HG03571 (cell line): ENCODE measurements around the gene CDC42BPA.
"Not testable (repeated sequence)": the region's sequence is repeated elsewhere in the genome, so short reads cannot be mapped to it uniquely, and the experiment has no call there.

Experiments used
- ATAC-seq: cut with Tn5 transposase; IDR thresholded peaks from one replicate; pipeline ENCODE4 v1.9.1; 2021; ENCODE audit not compliant: unreplicated experiment

CDC42BPA gene

DNA sequence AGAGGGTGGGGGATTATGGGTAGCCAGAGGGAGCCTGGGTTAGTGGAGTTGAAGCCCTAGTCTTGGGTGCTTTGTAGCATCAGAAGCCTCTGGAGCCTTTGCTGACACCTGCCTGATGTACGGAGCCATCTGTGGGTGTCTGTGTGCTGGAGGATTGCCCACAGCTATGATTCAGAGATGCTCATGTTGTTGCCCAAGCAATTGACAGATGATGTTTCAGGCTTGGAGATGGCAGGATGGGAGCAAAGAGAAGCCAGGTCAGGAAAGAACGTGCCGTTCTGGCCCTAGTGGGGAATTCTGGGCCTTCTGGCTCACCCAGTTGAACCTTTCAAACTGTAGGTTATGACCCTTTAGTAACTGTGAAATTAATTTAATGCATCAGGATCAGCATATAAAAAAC lies 350.6 kb downstream of the CDC42BPA start:
- ATAC-seq: no peak

DNA sequence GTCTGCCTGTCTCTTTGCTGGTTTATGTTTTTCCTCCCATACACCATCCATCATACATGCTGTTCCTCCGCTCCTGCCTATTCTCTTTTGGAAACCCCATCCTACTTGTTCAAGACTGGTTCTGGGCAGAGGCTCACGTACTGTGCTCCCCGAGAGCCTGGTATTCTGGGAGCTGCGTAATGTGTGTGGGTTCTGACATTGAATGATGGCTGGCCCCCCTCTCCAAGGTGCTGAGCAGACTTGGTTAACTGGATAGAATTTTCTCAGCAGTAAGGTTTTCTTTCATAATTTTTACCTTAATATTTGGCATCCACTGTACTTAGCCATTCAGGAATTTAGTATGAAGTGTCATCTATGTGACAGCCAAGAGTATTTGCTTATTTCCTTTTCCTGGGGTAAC lies 351.6 kb downstream of the CDC42BPA start:
- ATAC-seq: no peak

GRCh38 chr1:226965581-226966440 lies 352.5 kb downstream of the CDC42BPA start:
- ATAC-seq: no peak

DNA sequence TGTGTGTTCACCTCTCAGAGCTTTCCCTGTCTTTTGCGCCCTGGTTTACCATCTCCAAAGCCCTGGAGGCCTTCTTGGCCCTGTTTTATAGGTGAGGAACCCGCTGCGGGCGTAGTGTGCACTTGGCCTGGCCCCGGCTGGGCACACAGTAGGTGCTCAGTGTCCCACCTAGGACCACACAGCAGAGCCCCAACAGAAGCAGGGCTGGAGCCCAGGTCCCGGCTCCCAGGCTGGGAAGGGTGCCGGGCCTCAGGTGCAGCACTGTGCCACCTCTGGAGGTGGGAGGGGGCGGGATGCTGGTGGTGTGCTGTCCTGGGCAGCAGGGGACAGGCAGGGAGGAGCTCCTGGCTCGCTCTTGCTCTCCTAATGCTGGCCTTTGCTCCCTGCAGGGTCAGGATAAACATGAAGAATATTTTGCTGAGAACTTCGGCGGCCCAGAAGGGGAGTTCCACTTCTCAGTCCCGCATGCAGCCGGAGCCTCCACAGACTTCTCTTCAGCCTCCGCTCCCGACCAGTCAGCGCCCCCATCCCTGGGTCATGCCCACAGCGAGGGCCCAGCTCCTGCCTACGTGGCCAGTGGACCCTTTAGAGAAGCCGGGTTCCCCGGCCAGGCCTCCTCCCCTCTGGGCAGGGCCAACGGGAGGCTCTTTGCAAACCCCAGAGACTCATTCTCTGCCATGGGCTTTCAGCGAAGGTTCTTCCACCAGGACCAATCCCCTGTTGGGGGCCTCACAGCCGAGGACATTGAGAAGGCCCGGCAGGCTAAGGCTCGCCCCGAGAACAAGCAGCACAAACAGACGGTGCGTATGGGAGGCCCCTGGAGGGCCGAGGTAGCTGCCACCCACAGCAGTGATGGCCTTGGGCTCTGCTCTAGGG lies 353.4 kb downstream of the CDC42BPA start:
- ATAC-seq: no peak

DNA sequence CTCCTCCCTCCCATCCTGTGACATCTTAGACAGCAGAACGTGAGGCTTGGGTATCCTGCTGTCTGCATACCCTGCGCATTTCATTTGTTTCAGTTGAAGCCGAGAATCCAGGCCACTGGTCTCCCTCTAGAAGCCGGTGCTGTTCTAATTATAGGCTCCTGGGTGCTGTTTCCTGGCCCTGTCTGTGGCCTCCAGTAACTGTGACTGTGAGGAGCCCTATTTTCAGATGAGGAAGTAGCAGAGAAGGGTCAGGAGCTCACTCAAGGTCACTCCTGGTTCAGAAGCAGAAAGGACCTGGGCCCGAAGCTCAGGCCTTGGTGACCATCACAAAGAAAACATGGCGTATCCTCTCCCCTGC lies 354.2 kb downstream of the CDC42BPA start:
- ATAC-seq: no peak

DNA sequence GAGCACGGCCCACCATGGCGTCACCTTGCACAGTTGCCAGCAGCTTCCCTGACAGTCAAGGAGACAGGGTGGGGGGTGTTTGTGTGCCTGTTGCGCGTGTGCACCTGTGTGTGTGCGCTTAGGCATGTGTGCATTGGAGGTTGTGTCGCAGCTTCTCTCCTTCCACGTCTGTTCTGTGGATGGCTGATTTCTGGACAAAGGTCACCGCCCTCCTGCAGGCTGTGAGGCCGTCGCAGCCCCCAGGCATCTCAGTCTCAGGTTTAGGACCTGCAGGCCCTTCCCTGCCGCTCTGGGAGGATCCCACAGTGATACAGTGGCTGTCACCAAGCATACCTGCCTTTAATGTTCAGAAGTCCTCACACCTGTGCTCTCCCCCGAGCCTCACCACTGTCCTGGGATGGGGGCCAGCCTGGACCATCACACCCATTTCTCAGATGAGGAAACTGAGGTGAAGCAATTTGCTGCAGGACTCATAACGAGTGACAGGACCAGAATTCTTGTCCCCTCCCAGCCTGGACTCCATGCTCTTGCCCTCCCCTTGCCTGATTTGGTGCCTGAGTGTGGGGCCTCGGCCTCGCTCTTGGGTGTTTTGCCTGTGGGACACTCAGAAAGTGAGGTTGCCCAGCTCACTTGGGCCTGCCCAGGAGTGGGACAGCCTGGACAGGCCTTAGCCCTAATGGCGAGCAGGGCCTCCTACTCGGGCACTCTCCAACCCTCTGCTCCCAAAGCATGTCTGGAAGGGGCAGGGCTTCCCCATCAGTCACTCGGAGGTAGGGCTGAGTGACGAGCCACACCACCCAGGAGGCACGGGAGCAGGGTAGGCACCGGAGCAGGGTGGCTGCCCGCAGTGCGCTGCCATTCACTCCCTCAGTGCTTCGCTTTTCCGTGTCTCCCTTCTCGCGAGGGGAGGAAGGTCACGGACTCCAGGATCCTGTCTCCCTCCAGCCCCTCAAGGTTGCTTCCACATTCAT lies 355.6 kb downstream of the CDC42BPA start:
- no peak for ATAC-seq

DNA sequence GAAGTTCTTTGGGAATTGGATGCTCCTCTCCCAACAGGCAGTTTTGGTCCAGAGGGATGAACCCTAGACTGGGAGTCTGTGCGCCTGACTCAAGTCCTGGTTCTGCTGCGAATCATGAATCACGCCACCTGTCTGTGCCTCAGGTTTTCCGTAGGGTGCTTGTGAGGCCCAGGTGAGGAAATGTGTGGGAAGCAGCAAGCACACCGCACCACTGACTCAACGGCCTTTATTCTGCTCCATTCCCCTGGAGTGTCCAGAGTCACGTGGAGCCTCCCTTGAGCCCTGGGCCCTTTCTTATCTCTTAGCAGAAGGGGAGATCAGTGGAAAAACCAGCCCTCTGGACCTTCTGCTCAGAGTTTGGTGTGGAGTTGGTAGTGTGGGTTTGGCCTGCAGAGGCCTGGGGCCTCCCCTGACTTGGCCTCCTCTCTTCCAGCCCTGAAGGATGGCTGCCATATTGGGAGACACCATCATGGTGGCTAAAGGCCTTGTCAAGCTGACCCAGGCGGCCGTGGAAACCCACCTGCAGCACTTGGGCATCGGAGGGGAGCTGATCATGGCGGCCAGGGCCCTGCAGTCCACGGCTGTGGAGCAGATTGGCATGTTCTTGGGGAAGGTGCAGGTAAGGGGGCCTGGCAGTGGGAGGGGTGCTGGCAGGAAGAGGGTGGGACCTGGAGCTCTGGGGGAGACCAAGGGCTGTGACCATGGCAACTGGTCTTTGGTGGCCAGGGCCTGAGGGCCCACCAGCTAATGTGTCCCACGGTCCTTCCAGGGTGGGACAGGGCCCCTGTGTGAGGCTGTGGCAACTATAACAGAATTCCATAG lies 357.1 kb downstream of the CDC42BPA start:
- ATAC-seq: no peak

- no peak for ATAC-seq
Observed at GRCh38 chr1:226960256-226960655, 358.0 kb downstream of the CDC42BPA start.

DNA sequence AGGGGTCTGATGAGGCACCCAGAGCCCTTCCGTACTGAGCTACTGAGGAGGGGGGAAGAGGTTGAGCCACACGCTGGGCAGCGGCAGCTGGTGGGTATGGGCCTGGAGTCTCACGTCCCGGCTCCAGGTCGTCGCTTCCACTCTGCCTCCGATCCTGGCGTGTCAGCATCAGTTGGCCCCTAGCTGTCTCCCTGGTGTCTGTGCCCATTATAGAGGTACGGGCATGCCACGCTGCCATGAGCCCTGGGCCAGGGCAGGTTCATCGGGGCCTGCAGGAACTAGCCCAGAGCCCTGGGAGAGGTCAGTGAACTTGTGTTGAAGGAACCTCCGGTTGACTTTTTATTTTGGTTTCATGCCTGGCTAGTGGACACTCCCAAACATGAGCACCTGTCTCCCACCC lies 360.0 kb downstream of the CDC42BPA start:
- no peak for ATAC-seq

DNA sequence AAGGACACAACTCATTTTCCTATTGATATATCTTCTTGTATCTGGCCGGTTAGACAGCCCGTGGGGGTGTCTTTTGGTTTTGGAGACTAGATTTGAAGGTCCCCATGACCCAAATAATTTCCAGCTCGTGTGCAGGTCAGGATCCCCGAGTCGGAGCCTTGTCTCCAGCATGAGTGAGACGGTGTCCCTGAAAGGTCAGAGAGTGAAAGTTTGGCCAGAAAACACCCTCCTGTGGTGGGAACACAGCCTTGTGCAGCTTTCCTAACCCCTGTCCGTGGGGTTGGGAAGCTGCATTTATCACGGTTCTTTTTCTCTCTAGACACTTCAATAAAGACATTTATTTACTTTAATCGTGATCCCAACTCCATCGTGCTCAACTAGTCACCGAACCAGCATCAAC lies 360.6 kb downstream of the CDC42BPA start:
- no peak for ATAC-seq

GRCh38 chr1:226956942-226957713 lies 361.2 kb downstream of the CDC42BPA start:
- ATAC-seq: no peak

GRCh38 chr1:226955857-226956256 lies 362.4 kb downstream of the CDC42BPA start:
- ATAC-seq: not testable (repeated sequence)

GRCh38 chr1:226954777-226955176 lies 363.5 kb downstream of the CDC42BPA start:
- no peak for ATAC-seq

- ATAC-seq: no peak
Observed at GRCh38 chr1:226954337-226954736, 364.0 kb downstream of the CDC42BPA start.

DNA sequence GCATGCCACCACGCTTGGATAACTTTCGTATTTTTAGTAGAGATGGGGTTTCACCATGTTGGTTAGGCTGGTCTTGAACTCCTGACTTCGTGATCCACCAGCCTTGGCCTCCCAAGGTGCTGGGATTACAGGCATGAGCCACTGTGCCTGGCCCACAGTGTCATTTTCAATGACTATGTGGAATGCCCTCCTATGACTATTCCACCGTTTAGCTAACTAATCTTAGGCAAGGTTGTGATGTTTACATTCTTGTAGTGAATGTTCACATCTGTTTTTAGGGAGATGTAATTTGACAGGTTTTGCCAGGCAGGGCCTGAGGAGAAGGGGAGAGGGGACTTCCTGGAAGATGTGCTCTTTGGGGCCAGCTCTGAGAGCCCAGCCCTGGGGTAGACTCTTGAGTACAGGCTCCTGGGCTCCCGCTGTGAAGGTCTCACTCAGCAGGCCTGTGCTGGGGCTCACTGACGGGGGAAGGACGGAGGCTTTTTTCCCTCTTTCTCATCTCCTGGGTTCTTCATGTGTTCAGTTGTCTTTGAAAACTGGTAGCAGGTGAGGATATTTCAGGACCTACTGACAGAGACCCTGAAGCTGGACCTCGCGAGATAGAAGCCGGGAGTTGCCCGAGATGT lies 365.0 kb downstream of the CDC42BPA start:
- no peak for ATAC-seq

DNA sequence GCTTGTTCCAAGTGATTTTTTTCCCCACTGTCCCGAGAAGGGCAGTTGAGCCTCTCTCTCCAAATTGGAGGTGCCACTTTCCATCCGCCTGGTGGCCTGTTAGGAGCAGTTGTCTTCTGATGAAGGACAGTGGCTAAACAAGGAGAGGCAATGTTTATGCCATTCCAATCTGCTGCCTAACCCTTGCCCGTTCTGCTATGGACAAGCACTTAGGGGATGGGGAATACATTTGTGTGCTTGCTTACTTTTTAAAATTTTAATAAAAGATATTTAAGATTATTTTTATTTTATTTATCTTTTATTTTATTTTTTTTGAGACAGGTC lies 366.2 kb downstream of the CDC42BPA start:
- ATAC-seq: no peak

DNA sequence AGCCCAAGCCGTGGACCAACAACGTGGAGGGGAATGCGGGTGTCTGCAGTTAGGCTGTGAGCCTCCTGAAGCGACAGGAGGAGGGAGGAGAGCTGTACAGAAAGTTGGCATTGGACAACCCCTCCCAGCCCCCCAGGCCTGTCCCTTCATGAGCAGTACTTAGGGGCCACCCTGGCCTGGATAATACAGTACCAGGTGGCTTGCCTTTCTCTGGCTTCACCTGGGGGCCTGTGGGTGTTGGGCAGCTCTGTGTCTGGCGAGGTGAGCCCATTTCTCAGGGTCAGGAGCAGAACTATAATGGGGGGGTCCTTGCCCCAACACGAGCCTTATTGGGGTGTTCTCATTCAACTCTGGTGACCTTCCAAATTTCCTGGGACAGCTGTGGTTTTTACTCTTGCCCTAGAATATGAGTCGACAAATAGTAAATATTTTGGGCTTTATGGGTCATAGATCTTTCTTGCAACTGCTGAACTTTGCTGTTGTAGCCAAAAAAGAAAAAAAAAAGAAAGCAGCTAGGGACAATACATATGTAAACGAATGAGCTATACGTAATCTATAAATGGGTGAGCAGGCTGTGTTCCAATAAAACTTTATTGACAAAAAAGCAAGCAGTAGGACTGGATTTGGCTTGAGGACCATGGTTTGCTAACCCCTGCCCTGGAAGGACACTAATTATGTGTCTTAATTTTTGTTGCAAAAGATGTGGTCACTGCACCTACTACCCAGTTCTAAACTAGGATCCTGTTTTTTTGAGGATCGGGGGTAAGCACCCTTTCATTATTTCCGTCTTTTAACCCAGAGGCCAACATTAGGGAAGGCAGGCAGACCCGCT lies 366.8 kb downstream of the CDC42BPA start:
- ATAC-seq: no peak

GRCh38 chr1:226950871-226951270 lies 367.4 kb downstream of the CDC42BPA start:
- ATAC-seq: no peak
